Measurements from ENCODE around the gene CDK11B. TPM values are rescaled to one million over a fixed set of nuclear protein-coding genes. Genes with fewer than 3 reads are reported as not detected.

The CDK11B gene
- polyA plus RNA-seq, 3 donors, result 39.7 to 44.0 (median 42.3) TPM

DNA sequence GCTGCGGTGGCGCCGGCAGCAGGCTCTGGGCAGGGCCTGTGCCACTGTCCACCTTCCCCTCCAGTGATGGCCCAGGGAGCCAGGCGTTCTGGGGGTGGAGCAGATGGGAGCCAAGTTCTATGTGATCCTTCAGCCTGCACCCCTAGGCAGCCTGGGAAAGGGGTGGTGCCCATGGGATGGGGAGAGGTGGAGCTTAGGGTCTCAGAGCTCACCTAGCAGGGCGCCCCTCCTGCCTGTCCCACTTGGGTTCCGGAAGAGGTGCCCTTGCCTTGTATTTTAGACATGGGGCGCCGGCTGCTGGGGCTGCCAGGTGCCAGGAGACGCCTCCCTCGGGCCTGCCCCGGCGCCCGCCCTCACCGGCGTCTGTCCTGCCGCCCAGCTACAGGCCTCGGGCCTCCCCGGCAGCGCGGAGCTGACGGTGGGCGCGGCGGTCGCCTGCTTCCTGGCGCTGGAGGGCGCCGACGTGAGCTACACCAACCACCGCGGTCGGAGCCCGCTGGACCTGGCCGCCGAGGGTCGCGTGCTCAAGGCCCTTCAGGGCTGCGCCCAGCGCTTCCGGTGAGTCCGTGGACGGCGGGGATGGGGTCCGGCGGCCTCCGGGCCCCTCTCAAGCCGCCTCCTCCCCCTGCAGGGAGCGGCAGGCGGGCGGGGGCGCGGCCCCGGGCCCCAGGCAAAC, 29.9 kb downstream of the CDK11B start:
- no peak for DNase-seq (ENCODE audit: low read depth in 3 of 3, low spot score in 2 of 3)

DNA sequence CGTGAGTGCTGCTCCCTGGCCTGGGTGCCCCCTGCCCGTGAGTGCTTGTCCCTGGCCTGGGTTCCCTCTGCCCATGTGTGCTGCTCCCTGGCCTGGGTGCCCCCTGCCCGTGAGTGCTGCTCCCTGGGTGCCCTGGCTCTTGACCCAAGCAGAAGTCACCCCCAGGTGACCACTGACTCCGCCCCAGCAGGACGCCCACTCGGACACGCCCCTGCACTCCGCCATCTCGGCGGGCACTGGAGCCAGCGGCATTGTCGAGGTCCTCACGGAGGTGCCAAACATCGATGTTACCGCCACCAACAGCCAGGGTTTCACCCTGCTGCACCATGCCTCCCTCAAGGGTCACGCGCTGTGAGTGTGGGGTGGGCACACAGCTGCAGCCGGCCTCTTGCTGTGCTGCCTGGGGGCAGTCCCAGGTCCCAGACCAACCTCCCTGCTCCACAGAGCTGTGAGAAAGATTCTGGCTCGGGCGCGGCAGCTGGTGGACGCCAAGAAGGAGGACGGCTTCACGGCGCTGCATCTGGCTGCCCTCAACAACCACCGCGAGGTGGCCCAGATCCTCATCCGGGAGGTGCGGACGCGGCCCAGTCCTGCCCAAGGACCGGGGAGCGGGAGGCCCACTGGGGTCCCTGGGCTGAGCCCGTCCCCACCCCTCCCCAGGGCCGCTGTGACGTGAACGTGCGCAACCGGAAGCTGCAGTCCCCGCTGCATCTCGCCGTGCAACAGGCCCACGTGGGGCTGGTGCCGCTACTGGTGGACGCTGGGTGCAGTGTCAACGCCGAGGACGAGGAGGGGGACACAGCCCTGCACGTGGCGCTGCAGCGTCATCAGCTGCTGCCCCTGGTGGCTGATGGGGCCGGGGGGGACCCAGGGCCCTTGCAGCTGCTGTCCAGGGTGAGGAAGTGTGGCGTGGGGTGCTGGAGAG, 30.7 kb downstream of the CDK11B start:
- DNase-seq (ENCODE audit: low read depth in 3 of 3, low spot score in 2 of 3), result no peak

DNA sequence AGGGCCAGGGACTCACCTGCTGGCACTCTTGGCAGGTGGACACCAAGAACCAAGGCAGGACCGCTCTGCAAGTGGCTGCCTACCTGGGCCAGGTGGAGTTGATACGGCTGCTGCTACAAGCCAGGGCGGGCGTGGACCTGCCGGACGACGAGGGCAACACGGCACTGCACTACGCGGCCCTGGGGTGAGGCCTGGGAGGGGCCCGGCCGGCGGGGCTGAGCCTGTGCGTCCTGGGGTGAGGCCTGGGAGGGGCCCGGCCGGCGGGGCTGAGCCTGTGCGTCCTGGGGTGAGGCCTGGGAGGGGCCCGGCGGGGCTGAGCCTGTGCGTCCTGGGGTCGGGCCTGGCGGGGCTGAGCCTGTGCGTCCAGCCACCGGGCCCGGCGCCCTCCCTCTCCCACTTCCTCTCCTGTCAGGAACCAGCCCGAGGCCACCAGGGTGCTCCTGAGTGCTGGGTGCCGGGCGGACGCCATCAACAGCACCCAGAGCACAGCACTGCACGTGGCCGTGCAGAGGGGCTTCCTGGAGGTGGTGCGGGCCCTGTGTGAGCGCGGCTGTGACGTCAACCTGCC, 31.5 kb downstream of the CDK11B start:
- no peak for DNase-seq (ENCODE audit: low read depth in 3 of 3, low spot score in 2 of 3)

DNA sequence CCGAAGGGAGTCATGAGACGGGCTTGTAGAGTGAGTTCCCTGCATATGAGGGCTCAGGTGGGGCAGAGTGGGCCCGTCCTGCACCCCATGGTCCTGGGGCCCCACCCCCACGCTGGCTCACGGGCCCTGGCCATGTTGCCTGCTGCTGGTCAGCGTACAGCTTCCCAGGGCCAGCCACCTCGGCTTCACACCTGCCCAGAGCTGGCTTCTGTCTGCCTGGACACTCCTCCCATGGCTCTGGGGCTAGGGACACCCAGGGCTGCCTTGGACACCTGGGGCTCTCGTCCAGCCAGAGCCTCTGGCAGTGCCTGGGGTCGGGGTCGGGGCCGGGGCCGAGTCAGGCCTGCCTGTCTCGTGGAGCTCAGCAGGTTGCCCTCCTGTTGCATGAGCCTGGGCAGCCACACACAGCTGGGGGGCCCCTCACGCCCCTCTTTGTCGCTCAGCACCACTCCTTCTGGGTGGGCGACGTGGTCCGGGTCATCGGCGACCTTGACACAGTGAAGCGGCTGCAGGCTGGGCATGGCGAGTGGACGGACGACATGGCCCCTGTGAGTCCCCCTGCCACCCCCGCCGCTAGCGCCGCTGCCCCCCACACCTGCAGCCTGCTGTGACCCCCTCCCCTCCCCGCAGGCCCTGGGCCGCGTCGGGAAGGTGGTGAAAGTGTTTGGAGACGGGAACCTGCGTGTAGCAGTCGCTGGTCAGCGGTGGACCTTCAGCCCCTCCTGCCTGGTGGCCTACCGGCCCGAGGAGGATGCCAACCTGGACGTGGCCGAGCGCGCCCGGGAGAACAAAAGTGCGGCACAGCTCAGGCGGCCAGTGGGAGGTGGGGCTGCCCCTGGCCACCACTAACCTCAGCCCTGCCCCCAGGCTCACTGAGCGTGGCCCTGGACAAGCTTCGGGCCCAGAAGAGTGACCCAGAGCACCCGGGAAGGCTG, 32.3 kb downstream of the CDK11B start:
- no peak for DNase-seq (ENCODE audit: low read depth in 3 of 3, low spot score in 2 of 3)

DNA sequence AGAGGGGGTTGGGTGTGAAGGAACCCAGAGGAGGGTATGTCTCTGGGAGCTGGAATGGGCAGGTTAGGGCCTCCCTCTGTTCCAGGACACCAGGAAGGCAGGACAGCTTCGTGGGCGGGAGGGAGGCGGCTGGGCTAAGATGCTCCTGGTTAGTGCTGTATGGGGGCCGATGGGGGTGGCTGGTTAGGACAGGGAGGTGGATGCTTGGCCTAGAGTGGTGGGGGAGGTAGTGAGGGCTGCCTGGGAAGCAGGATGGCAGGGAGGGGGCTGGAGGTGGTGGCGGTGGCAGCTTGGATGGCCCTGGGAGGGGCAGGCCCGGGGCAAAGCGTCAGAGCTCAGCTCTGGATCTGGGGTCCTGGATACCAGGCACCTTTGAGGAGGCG, 33.0 kb downstream of the CDK11B start:
- no peak for DNase-seq (ENCODE audit: low read depth in 3 of 3, low spot score in 2 of 3)

DNA sequence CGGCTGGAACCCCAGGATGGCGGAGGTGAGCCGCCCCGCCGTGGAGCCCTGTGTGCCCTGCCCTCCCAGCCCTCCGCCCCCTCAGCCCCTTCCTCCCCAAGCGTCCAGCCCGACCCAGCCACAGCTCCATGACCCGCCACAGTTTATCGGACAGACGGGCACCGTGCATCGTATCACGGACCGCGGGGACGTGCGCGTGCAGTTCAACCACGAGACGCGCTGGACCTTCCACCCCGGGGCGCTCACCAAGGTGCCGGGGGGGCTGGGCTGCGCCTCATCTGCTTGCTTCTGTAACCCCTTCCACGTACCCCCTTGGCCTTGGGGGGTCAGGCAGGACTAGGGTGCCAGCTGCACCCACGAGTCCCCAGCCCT, 33.4 kb downstream of the CDK11B start:
- no peak for DNase-seq (ENCODE audit: low read depth in 3 of 3, low spot score in 2 of 3)

DNA sequence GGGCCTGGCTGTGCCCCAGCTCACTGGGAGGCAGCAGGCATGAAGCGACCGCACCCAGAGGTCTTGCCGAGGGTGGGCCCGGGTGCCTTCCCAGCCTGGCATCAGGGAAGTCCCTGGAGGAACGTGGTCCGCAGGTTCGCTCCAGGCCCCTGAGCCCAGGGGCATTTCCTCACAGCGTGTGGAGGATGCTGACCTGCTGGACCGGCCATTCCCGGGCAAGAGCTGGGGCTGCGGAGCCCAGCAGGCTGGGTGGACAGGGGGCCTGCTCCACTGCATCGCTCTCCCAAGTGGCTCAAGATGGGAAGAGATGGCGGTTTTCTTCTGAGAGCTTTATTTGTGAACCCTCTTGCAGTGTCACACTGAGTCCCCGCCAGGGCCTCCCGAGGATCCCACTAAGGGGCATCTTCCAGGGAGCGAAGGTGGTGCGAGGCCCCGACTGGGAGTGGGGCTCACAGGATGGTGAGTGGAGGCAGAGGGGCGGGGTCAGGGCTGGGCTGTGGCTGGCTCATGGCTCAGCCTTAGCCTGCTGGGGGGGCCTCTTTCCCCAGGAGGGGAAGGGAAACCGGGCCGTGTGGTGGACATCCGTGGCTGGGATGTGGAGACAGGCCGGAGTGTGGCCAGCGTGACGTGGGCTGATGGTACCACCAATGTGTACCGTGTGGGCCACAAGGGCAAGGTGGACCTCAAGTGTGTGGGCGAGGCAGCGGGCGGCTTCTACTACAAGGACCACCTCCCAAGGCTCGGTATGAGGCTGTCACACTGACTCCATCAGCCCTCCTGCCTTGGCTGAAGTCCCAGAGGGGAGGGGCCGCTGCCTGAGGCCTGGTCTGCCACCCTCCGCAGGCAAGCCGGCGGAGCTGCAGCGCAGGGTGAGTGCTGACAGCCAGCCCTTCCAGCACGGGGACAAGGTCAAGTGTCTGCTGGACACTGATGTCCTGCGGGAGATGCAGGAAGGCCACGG, 34.1 kb downstream of the CDK11B start:
- DNase-seq (ENCODE audit: low read depth in 3 of 3, low spot score in 2 of 3), result no peak

DNA sequence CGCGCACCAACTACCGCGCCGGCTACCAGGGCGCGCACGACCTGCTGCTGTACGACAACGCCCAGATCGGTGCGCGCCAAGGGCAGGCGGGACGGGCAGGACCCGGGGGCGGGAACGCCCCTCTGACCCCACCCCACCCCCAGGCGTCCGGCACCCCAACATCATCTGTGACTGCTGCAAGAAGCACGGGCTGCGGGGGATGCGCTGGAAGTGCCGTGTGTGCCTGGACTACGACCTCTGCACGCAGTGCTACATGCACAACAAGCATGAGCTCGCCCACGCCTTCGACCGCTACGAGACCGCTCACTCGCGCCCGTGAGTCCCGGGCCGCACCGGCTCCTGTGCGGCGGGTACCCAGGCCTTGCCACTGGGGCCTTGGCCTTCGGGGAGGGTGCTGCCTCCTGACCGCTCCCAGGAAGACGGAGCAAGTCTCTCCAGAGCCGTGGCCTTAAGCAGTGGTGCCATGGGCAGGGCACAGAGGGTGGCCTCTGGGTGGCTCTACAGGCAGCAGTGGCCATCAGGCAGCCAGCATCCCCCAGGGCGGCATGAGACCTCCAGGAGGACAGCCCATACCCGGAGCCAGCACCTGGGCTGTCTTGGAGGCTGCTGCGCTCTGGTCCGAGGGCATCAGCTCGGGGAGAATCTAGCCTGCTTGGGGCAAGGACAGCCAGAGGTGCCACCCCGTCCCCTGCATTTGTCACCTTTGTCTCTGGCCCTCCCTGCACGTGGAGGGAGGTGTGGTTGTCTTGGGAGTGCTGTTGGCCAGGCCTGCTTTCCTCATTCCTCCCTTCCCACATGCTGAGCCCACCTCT, 35.0 kb downstream of the CDK11B start:
- no peak for DNase-seq (ENCODE audit: low read depth in 3 of 3, low spot score in 2 of 3)

DNA sequence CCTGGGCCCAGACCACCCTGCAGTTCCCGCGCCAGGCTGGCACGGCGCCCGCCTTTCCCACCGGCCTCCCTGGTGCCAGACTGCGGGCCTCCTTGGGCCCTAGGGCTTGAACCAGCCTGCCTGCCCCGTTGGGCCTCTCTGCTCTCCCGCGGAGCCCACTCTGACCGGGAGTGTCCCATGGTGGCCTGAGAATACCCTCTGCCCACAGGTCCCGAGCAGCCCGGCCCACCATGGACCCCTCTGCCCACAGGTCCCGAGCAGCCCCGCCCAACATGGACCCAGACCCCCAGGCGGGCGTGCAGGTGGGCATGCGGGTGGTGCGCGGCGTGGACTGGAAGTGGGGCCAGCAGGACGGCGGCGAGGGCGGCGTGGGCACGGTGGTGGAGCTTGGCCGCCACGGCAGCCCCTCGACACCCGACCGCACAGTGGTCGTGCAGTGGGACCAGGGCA, 35.6 kb downstream of the CDK11B start:
- DNase-seq (ENCODE audit: low read depth in 3 of 3, low spot score in 2 of 3), result no peak

DNA sequence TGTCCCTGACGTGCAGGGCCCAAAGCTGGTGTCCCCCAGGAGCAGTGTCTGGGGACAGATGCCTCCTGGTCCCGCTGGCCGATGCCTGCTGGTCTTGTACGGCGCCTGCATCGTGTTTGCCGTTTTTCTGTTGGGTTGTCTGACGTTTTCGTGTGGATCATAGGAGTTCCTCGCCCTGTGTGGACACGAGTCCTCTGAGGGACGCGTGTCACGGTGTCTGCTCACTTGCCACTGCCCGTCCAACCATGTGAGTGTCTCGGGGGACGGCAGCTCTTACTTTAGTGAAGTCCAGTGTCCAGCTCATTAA, 36.1 kb downstream of the CDK11B start:
- DNase-seq (ENCODE audit: low read depth in 3 of 3, low spot score in 2 of 3), result no peak

DNA sequence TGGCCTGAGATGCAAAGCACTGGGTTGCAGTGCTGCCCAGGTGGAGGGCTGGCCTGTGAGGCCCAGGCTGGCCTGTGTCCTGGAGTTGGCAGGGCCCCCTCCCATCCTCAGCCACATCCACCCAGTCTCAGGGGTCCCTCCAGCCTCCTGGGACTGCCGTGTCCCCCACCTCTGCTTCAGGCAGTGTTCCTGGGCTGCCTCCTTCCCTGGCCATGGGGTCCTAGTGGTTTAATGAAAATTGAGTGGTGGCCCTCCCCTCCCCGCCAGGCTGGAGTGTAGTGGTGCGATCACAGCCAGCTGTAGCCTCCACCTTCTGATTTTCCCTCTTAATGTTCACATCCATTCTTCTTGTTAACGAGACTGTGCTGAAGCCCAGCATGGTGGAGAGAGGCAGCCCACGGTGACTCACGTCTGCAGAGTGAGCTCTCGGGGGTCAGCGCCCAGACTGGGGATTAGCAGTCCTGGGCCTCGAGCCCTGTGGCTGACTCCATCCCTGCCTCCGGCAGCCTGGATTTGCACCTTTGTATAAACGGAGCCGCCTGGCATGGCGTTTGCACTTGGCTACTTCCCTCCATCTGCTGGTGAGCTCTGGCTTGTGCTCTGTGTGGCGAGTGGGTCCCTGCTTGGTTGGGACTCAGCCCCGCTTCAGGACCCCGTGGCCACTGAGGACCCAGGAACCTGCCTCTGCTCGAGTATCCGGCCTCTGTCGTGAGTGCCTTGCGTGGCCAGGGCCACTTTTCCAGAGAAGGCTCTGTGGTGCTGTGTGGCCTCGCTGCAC, 36.6 kb downstream of the CDK11B start:
- DNase-seq (ENCODE audit: low read depth in 3 of 3, low spot score in 2 of 3), result no peak

DNA sequence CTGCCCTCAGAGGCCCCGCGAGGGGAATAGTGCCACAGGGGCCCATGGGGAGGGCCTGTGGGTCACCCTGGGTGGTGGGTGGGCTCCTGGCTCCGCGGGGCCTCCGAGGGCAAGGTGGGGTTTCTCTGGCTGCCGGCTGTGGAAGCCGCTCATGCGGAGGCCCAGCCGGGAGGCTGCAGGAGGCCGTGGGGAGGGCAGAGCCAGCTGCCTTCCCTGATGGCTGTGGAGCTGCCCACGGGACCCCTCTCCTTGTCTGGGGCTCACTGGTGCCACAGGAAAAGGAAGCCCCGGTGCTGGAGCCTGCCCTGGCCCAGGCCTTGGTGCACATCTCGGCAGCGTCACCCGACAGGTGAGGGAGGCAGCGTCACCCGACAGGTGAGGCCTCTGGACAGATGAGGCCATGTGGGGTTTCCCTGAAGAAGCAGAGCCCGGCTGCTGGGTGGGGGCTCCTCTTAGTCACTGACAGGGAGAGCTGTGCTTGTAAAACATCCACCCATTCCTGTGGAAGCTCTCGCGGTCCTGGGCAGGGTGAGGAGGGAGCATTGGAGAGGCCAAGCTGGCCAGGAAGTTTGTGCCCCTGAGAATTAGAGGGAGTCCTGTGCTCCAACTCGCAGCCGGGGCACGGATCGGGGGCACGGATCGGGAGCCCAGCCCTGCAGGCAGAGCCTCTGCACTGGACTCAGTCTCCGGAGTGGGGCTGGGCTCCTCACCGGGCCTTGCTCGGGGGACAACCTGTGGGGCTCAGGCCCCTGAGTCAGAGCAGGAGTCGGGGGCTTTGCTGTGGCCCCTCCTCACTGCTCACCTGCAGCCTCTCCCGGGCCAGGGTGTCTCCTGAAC, 37.4 kb downstream of the CDK11B start:
- DNase-seq (ENCODE audit: low read depth in 3 of 3, low spot score in 2 of 3), result no peak

DNA sequence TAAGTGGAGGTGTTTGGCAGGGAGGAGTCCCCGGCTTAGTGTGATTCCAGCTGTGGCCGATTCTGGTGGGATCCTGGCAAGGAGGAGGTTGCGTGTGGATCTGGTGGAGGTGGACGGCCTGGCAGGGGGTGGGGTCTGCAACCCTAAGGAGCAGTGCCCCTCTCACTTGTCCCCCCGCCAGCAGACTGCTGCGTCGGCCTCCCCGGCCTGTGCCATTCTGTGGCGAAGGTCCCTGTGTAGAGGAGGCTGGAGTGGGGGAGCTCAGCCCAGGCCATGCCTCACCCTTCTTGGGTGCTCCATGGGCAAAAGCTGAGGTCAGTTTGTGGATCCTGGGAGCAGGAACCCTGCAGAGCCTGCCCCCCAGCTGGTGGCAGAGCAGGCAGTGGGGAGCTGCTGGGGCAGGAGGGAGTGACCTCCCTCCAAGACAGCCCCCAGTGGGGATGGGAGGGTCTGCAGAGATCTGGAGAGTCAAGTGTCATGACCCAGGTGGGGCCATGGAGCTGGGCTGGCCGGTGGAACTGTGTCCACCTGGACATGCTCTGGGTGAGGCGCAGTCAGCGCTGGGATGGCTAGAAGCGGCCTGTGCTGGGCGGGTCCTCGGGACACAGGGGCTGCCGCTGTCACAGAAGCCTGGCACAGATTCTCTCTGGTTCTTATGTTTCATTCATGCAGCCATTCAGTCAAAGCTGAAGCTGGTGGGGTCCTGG, 38.2 kb downstream of the CDK11B start:
- DNase-seq (ENCODE audit: low read depth in 3 of 3, low spot score in 2 of 3), result no peak

DNA sequence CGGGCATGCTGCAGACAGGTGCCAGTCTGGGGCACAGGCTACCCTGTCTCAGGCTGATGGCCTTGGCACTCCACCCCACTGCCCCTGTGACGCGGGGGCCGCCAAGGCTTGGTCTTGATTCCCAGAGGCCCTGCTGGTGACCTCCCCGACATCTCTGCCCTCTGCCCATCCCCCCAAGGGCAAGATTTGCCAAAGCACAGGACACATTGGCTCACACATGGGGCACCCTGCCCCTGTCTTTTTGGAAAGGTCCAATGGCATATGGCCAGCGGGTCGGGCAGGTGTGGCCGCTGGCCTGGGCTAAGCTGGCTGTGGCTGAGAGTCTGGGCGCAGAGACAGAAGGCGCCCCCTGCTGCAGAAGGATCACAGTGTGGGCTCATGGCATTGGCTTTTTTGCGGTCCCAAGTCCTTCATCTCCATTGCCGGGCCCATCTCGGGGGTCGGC, 38.9 kb downstream of the CDK11B start:
- DNase-seq (ENCODE audit: low read depth in 3 of 3, low spot score in 2 of 3), result no peak

DNA sequence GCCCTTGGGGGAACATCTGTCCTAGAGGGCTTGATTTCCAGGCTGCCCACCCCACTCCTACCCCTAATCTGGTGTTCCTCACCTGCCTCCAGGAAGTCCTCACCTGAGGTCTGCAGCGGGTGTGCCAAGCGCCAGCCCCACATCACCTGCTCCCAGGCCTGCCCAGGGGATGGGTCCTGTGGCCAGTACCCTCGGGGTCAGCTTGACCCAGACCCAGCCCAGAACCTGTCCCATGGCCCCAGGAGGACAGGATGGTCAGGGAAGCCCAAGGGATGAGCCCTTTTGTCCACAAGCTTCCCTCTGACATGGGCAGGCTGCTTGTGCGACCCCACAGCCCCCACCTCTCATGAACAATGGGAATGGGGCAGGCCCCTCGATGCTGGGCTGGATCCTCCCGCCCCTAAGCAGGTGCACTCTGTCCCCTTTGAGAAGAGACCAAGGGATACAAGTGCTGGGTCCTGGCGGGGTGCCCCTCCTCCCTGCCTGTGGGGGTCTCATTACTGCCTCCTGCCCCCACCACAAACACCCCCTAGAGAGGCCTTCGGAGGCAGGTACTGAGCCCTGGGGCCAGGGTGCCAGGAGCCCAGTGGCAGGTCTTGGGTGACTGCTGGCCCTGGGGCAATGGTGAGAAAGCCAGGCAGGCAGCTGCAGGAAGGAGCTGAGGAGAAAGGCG, 40.3 kb downstream of the CDK11B start:
- DNase-seq (ENCODE audit: low read depth in 3 of 3, low spot score in 2 of 3), result no peak

DNA sequence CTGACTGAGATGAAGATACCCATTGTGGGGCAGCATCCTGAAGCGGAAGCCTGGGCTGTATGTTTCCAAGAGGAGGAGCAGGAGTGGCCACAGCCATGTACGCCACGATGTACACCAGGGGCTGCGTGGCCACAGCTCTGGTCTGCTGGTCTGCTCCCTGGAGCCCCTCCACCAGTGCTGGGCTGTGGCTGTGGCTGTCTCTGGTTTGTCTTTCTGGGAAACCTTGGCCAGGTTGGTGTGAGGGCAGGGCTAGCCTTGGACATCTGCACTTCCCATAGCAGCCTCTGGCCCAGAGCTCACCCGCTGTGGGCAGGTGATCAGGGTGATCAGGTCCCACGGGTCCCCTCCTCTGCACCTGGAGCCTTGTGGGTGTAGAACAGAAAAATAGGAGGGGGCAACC, 40.9 kb downstream of the CDK11B start:
- DNase-seq (ENCODE audit: low read depth in 3 of 3, low spot score in 2 of 3), result no peak

Measured in right renal cortex interstitium (tissue), 3 donors.